GM21825 (cell line): ENCODE data around the gene CACNA1A.
"Not testable (repeated sequence)": the region's sequence is repeated elsewhere in the genome, so short reads cannot be mapped to it uniquely, and the experiment has no call there.

ENCODE experiments used
- ATAC-seq: cut with Tn5 transposase; IDR thresholded peaks from one replicate; pipeline ENCODE4 v1.9.1; 2021; ENCODE audit warnings: mild to moderate bottlenecking, moderate library complexity; ENCODE audit not compliant: unreplicated experiment

Gene CACNA1A

GRCh38 chr19:13366529-13367143 is 139.6 kb downstream of the CACNA1A start:
- ATAC-seq = no peak

GRCh38 chr19:13363954-13364353 is 142.3 kb downstream of the CACNA1A start:
- no peak for ATAC-seq

GRCh38 chr19:13363245-13363644 is 143.0 kb downstream of the CACNA1A start:
- no peak for ATAC-seq

- ATAC-seq = no peak
Measured at GRCh38 chr19:13362668-13363067, 143.6 kb downstream of the CACNA1A start.

- ATAC-seq = not testable (repeated sequence)
Measured at GRCh38 chr19:13361726-13362125, 144.6 kb downstream of the CACNA1A start.

- ATAC-seq = no peak
Measured at GRCh38 chr19:13356686-13357280, 149.5 kb downstream of the CACNA1A start.

GRCh38 chr19:13356185-13356584 is 150.1 kb downstream of the CACNA1A start:
- no peak for ATAC-seq

- no peak for ATAC-seq
Measured at GRCh38 chr19:13355356-13355755, 150.9 kb downstream of the CACNA1A start.

- no peak for ATAC-seq
Measured at GRCh38 chr19:13353625-13354024, 152.7 kb downstream of the CACNA1A start.

GRCh38 chr19:13350759-13351158 is 155.5 kb downstream of the CACNA1A start:
- no peak for ATAC-seq

GRCh38 chr19:13350072-13350471 is 156.2 kb downstream of the CACNA1A start:
- no peak for ATAC-seq

- ATAC-seq = no peak
Measured at GRCh38 chr19:13347367-13347766, 158.9 kb downstream of the CACNA1A start.

GRCh38 chr19:13343514-13343913 is 162.8 kb downstream of the CACNA1A start:
- no peak for ATAC-seq

- no peak for ATAC-seq
Measured at GRCh38 chr19:13342672-13343071, 163.6 kb downstream of the CACNA1A start.

GRCh38 chr19:13339869-13340268 is 166.4 kb downstream of the CACNA1A start:
- no peak for ATAC-seq

- ATAC-seq = no peak
Measured at GRCh38 chr19:13337181-13337580, 169.1 kb downstream of the CACNA1A start.

GRCh38 chr19:13334801-13335481 is 171.3 kb downstream of the CACNA1A start:
- ATAC-seq = no peak

GRCh38 chr19:13330285-13330684 is 176.0 kb downstream of the CACNA1A start:
- no peak for ATAC-seq

GRCh38 chr19:13329766-13330165 is 176.5 kb downstream of the CACNA1A start:
- no peak for ATAC-seq

- no peak for ATAC-seq
Measured at GRCh38 chr19:13328241-13328640, 178.0 kb downstream of the CACNA1A start.

- no peak for ATAC-seq
Measured at GRCh38 chr19:13319526-13319925, 186.8 kb downstream of the CACNA1A start.

- no peak for ATAC-seq
Measured at GRCh38 chr19:13318190-13318589, 188.1 kb downstream of the CACNA1A start.
